GM12892 (cell line): ENCODE measurements around the gene PEX3. TPM values are rescaled to one million over a fixed set of nuclear protein-coding genes. Genes with fewer than 3 reads are reported as not detected.

Experiments
- DNase-seq: peaks from one replicate; pipeline ENCODE4 v3.0.0; 2011; ENCODE audit not compliant: insufficient read length
- FAIRE-seq: peaks from 2 replicates; lab custom pipeline; 2011; peaks lifted over from hg19 to GRCh38; lab: Jason Lieb, UNC
- POLR2A ChIP-seq: IDR thresholded peaks from 2 replicates; pipeline ENCODE4 v1.6.1; 2011; ENCODE audit warnings: low read depth, low read length, control low read depth
- POLR2AphosphoS5 ChIP-seq: IDR thresholded peaks from 2 replicates; pipeline ENCODE4 v1.6.1; 2011; ENCODE audit warnings: low read depth, low read length, control low read depth
- TAF1 ChIP-seq: IDR thresholded peaks from 2 replicates; pipeline ENCODE4 v1.6.1; 2011; ENCODE audit warnings: low read depth, mild to moderate bottlenecking, control low read depth, low read length, borderline replicate concordance
- polyA plus RNA-seq: library from polyadenylated mRNA; unstranded; fragments of >200 nt; gene quantifications from one replicate; pipeline ENCODE4 v1.2.1, GENCODE V29; 2012; ENCODE audit warnings: missing spikeins, inconsistent platforms; ENCODE audit not compliant: missing spikeins

PEX3 gene
- polyA plus RNA-seq, result 26.1 TPM

DNA sequence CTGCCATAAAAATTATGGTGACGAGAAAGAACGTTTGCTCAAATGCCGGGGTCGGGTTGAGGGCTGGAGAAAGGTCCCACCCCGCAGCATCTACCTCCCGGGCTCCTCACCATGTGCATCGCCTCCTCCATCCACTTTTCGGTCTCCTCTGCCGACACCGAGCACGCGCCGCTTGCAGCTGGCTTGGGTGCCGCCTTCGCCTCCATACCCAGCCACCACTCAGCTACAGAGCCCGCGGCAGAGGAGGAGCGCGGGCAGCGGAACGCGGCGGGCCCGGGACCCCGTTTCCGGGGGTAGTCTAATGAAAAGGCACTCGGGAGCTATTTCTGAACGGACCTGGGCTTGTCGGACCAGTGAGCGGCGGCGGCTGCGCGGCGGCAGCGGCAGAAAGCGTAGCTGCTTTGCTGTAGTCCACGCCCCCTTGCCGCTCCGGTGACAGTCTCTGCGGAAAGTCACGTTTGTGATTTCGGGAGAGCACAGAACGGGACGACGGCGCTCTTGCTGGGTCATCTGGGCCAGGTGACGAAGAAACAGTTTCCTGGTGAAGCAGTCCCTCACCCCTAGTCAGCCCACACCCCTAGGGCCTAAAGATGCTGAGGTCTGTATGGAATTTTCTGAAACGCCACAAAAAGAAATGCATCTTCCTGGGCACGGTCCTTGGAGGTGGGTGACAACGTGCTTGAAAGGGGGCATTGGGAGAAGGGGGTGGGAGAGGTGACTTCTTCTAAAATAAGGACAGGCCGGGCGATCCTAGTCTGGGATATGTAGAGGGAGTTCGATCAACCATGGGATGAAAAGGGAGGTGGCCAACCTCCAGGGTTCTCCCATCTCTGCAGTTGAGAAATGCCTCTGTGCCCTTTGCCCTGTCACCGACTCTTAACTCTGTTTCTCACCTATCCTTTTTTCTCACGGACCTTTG lies at the start of gene PEX3, which contains the start of gene ADAT2:
Gene PEX3 (plus strand): TSS at position 353 of the 919 bp plus-strand sequence. CDS start 238 bp downstream, at position 591.
Gene ADAT2 (minus strand): TSS at position 243 of the 919 bp plus-strand sequence. CDS start 37 bp downstream, at position 206.
- DNase-seq (peak; percentile 65), FAIRE-seq (peak; percentile 91)
- peak; percentile 94 for TF ChIP-seq TAF1
- peak; percentile 88 for TF ChIP-seq POLR2A
- peak; percentile 93 for TF ChIP-seq POLR2AphosphoS5

DNA sequence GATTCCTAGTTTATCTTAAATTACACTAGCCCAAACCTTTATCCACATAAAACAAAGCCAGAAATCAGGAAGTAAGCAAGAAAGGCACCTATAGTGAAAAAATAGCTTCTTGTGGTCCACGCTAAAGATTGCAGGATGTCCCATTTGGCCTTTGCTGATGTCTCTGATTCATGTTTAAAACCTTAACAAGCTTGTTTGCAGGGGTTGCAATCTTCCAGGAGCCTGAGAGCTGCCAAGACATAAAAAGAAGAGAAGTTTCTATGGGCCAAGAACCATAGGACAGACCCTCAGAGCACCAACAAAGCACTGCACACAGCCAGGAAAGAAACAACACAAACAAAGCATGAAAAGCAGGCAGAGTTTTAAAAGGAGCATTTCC lies 49.5 kb upstream of the PEX3 start:
- no peak for FAIRE-seq
- no peak for DNase-seq
- TF ChIP-seq POLR2AphosphoS5, result no peak
- no peak for TF ChIP-seq TAF1
- no peak for TF ChIP-seq POLR2A

- FAIRE-seq (no peak), DNase-seq (no peak)
- TF ChIP-seq POLR2A, result no peak
- no peak for TF ChIP-seq POLR2AphosphoS5
- TF ChIP-seq TAF1, result no peak
Measured at GRCh38 chr6:143401636-143402370, 48.8 kb upstream of the PEX3 start.

DNA sequence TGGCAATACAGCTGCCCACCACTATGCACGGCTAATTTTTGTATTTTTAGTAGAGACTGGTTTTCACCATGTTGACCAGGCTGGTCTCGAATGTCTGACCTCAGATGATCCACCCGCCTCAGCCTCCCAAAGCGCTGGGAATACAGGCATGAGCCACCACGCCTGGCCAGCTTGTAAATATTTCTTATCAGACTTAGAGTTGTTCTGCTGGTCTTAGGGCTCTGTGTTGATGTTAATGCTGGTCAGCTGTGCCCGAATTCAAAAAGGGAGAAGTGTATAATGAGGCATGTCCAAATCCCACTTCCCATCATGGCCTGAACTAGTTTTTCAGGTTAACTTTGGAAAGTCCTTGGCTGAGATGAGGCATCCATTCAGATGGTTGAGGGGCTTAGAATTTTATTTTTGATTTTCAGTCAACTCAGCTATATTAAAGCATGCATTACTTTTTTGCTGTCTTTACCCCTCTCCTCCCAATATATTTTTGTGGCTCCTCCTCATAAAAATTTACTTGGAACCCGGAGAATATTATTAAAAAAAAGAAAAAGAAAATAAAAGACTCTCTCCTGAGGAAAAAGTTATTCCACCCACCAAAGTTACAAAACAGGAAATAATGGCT lies 47.8 kb upstream of the PEX3 start:
- TF ChIP-seq POLR2AphosphoS5 (no peak), TAF1 (no peak), POLR2A (no peak)
- FAIRE-seq (no peak), DNase-seq (no peak)

DNA sequence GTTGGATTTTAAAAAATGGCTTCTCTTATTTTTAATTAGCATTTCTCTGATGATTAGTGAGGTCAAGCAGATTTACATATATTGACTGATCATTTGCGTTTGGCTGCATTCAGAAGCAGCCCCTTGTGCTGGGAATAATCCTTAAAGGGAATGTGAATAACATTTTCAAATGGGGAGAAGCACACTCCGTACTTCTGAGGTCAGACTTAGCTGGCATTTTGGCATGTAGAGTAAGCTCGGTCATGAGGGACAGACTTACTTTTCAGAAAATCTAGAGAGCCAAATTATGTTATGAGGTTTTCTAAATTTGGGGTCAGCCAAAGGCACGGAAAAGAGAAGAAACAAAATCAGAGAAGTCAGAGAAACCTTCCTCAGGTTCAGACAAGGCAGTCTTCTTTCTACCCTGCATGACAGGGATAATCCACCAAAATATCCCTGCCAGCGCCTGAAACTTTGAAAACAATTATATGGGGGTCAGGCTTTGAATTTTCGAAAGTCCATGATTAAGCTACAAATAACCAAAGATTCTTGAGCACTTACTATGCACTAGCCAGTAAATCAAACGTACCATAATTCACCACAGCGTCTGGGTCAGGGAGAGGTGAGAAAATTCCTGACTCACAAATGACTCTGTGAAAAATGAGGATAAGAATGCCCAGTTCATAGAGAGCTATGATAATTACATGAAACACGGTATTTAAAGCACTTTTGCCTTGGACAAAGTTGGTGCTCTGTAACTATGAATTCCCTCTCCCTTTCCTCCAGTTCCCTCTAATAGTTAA lies 45.0 kb upstream of the PEX3 start:
- DNase-seq, result no peak
- TF ChIP-seq TAF1 (no peak), POLR2AphosphoS5 (no peak), POLR2A (no peak)
- no peak for FAIRE-seq

- FAIRE-seq (no peak), DNase-seq (no peak)
- TF ChIP-seq TAF1 (no peak), POLR2AphosphoS5 (no peak), POLR2A (no peak)
Measured at GRCh38 chr6:143406673-143407072, 43.9 kb upstream of the PEX3 start.

DNA sequence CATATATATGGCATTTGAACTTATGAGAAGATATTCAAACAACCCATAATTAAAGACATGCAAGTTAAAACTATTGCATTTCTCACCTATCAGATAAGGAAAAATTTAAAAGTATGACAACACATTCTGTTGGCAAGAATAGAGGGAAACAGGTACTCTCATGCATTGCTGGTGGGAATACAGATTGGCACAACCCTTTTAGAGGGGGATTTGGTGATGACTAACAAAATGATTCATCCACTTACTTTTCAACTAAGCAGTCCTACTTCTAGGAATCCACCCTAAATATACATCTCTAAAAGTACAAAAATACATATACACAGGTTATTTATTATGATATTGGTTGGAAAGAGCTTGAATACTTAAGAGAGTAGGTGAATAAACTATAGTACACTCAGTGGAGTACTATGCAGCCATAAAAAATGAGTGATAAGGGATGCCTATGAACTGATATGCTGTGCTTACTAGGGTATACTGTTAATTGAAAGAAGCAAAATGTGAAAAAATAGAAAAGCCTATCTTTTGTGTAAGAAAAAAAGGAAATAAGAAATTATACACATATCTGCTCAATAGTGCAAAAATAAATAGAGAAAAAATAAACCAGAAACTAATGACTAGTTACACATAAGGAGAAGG lies 42.3 kb upstream of the PEX3 start:
- FAIRE-seq (no peak), DNase-seq (no peak)
- TF ChIP-seq POLR2AphosphoS5 (no peak), TAF1 (no peak), POLR2A (no peak)

DNA sequence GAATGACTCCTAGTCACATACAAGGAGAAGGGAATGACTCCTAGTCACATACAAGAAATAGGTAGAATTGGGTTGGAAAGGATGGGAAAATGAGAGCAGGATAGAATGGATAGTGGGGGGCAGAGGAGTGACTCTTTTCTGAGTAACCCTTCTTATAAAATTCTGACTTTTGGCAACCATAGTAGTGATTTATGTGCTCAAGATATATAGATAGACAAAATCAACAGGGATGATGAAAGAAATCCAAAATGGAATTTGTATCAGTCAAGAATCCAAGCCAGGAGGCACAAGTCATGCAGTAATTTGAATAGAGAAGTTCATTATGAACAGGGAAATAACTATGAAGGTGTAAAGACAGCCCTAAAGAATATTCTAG lies 41.8 kb upstream of the PEX3 start:
- no peak for FAIRE-seq
- TF ChIP-seq POLR2AphosphoS5 (no peak), TAF1 (no peak), POLR2A (no peak)
- DNase-seq, result no peak

- TF ChIP-seq POLR2A (no peak), POLR2AphosphoS5 (no peak), TAF1 (no peak)
- no peak for FAIRE-seq
- DNase-seq, result no peak
Measured at GRCh38 chr6:143410859-143411270, 39.7 kb upstream of the PEX3 start.

DNA sequence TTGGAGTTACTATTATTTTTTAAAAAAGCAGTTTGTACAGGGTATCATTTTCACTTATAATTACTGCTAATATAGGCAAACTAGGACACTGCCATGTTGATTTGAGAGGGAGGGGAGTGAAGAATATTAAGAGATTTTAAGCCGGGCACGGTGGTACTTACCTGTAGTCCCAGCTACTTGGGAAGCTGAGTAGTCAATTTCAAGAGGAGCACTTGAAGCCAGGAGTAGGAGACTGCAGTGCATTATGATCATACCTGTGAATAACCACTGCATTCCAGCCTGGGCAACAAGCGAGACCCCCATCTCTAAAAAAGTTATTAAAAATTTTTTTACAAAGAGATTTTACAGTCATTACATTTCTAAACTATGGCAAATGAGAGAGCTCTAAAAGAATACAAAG lies 35.8 kb upstream of the PEX3 start:
- DNase-seq, result no peak
- TF ChIP-seq POLR2AphosphoS5, result no peak
- no peak for TF ChIP-seq TAF1
- TF ChIP-seq POLR2A, result no peak
- no peak for FAIRE-seq
